HCT116 (cell line): ENCODE results near the gene GOLGA5. TPM values are rescaled to one million over a fixed set of nuclear protein-coding genes. Genes with fewer than 3 reads are reported as not detected.

Experiments
- ATAC-seq: fragments of 200-7000 bp; cut with Tn5 transposase; 2 replicates; pipeline ENCODE4 v1.9.1; 2020; ENCODE audit warnings: mild to moderate bottlenecking, moderate library complexity
- BruUV-seq: library from RNA; stranded (reverse); fragments of 400-500 nt; replicated peaks from 2 replicates; lab custom pipeline; 2021; lab: Mats Ljungman, UMichigan
- CTCF ChIA-PET: fragments of 300-600 bp; sonication (Branson Sonifier 250); formaldehyde crosslinking; loops from one replicate; lab custom pipeline; 2021; ENCODE audit warnings: antibody characterized with exemption; lab: Charles Lee
- POLR2A ChIA-PET: fragments of 300-600, 350-600 bp; sonication (Branson Sonifier 250); formaldehyde crosslinking; loops from one replicate; lab custom pipeline; 2021; ENCODE audit warnings: antibody characterized with exemption; lab: Charles Lee
- RAD21 ChIA-PET, 2 experiments: fragments of 300-600 bp; sonication (Branson Sonifier 250); formaldehyde crosslinking; loops; one replicate each; lab custom pipeline; 2023; ENCODE audit warnings: low total read pairs in 2 of 2; ENCODE audit not compliant: uncharacterized antibody in 2 of 2, unreplicated experiment in 2 of 2, low non-redundant PET in 1 of 2; lab: Charles Lee
- DNase-seq: peaks from one replicate; pipeline ENCODE4 v3.0.0-alpha.2; 2010; ENCODE audit warnings: low read depth, low spot score
- H2AFZ ChIP-seq: fragments of 200-600 bp; shearing (Covaris generic), sonication (generic); 2 replicates; pipeline ENCODE4 v1.6.1; 2017; ENCODE audit warnings: low read depth, mixed run types, mixed read lengths, antibody characterized with exemption, low read length; ENCODE audit not compliant: poor library complexity, severe bottlenecking
- H3K27ac ChIP-seq: 2 replicates; pipeline ENCODE4 v1.5.1; 2012; ENCODE audit warnings: low read depth, low read length
- H3K27me3 ChIP-seq: fragments of 200-600 bp; sonication (generic); 2 replicates; pipeline ENCODE4 v1.6.1; 2016; ENCODE audit warnings: mixed run types, low read length, mixed read lengths; ENCODE audit not compliant: insufficient read depth
- H3K36me3 ChIP-seq, 2 experiments: fragments of 200-500 bp in 1 of 2; fragments of 200-600 bp in 1 of 2; sonication (Bioruptor generic) in 1 of 2; sonication (generic) in 1 of 2; 2 replicates each; pipeline versions ENCODE4 v1.5.1 to v1.6.1; 2014 to 2016; ENCODE audit warnings: low read length in 2 of 2, inconsistent platforms in 1 of 2, mixed read lengths in 1 of 2, mixed run types in 1 of 2; ENCODE audit not compliant: insufficient read depth in 2 of 2, control insufficient read depth in 1 of 2
- H3K4me1 ChIP-seq, 2 experiments: fragments of 200-600 bp in 1 of 2; sonication (generic) in 1 of 2; 2 replicates each; pipeline versions ENCODE4 v1.5.1 to v1.6.1; 2012 to 2017; ENCODE audit warnings: low read length in 2 of 2, inconsistent platforms in 1 of 2, mild to moderate bottlenecking in 1 of 2, mixed read lengths in 1 of 2, mixed run types in 1 of 2, moderate library complexity in 1 of 2; ENCODE audit not compliant: insufficient read depth in 2 of 2, control insufficient read depth in 1 of 2
- H3K4me2 ChIP-seq: fragments of 200-600 bp; sonication (generic); 2 replicates; pipeline ENCODE4 v1.6.1; 2017; ENCODE audit warnings: mixed run types, low read length, mixed read lengths
- H3K4me3 ChIP-seq, 2 experiments: fragments of 200-600 bp in 1 of 2; sonication (generic) in 1 of 2; replicated peaks in 1 of 2; 2 replicates each; pipeline ENCODE4 v1.5.1; 2011 to 2016; ENCODE audit warnings: low read length in 2 of 2, control low read depth in 1 of 2, low read depth in 1 of 2, mild to moderate bottlenecking in 1 of 2, mixed read lengths in 1 of 2, mixed run types in 1 of 2
- H3K79me2 ChIP-seq: fragments of 200-600 bp; sonication (generic); 2 replicates; pipeline ENCODE4 v1.6.1; 2017; ENCODE audit warnings: mild to moderate bottlenecking, mixed run types, low read length, moderate library complexity, mixed read lengths; ENCODE audit not compliant: insufficient read depth
- H3K9ac ChIP-seq: fragments of 200-600 bp; sonication (generic); 2 replicates; pipeline ENCODE4 v1.6.1; 2016; ENCODE audit warnings: low read length, mixed read lengths
- H3K9me2 ChIP-seq: fragments of 200-600 bp; sonication (generic), shearing (Covaris generic); 2 replicates; pipeline ENCODE4 v1.6.1; 2017; ENCODE audit warnings: mixed run types, mild to moderate bottlenecking, moderate library complexity; ENCODE audit not compliant: insufficient read depth
- H3K9me3 ChIP-seq, 2 experiments: fragments of 200-500 bp in 1 of 2; fragments of 200-600 bp in 1 of 2; sonication (Bioruptor generic) in 1 of 2; sonication (generic) in 1 of 2; 2 replicates each; pipeline ENCODE4 v1.6.1; 2014 to 2017; ENCODE audit warnings: low read length in 2 of 2, mixed read lengths in 2 of 2, inconsistent platforms in 1 of 2, low read depth in 1 of 2, mild to moderate bottlenecking in 1 of 2, mixed run types in 1 of 2, moderate library complexity in 1 of 2; ENCODE audit not compliant: control insufficient read depth in 1 of 2, insufficient read depth in 1 of 2
- H4K20me1 ChIP-seq: fragments of 200-600 bp; sonication (generic), shearing (Covaris generic); 2 replicates; pipeline ENCODE4 v1.6.1; 2017; ENCODE audit warnings: mixed run types, mild to moderate bottlenecking, moderate library complexity; ENCODE audit not compliant: insufficient read depth
- CBX3 ChIP-seq: IDR thresholded peaks from 2 replicates; pipeline ENCODE4 v1.6.1; 2012; ENCODE audit warnings: low read depth
- CEBPB ChIP-seq: IDR thresholded peaks from 2 replicates; pipeline ENCODE4 v1.6.1; 2012; ENCODE audit warnings: low read depth
- EGR1 ChIP-seq: IDR thresholded peaks from 2 replicates; pipeline ENCODE4 v1.6.1; 2012; ENCODE audit warnings: low read depth
- ELF1 ChIP-seq: IDR thresholded peaks from 2 replicates; pipeline ENCODE4 v1.6.1; 2012; ENCODE audit warnings: low read depth, borderline replicate concordance
- JUND ChIP-seq: IDR thresholded peaks from 2 replicates; pipeline ENCODE4 v1.6.1; 2012
- MAX ChIP-seq: IDR thresholded peaks from 2 replicates; pipeline ENCODE4 v1.6.1; 2012
- POLR2A ChIP-seq: IDR thresholded peaks from 2 replicates; pipeline ENCODE4 v1.7.0; 2011; ENCODE audit warnings: borderline replicate concordance; ENCODE audit not compliant: insufficient read depth, insufficient read length; ENCODE audit errors: extremely low read depth
- POLR2AphosphoS5 ChIP-seq: IDR thresholded peaks from 2 replicates; pipeline ENCODE4 v1.6.1; 2011; ENCODE audit warnings: mild to moderate bottlenecking, low read depth, low read length, moderate library complexity
- RAD21 ChIP-seq: IDR thresholded peaks from 2 replicates; pipeline ENCODE4 v1.6.1; 2012; ENCODE audit warnings: low read depth, mild to moderate bottlenecking
- REST ChIP-seq: IDR thresholded peaks from 2 replicates; pipeline ENCODE4 v1.6.1; 2012; ENCODE audit warnings: low read depth
- SIN3A ChIP-seq: IDR thresholded peaks from 2 replicates; pipeline ENCODE4 v1.6.1; 2012; ENCODE audit warnings: low read depth
- SP1 ChIP-seq: IDR thresholded peaks from 2 replicates; pipeline ENCODE4 v1.6.1; 2012; ENCODE audit warnings: low read depth
- SRF ChIP-seq: IDR thresholded peaks from 2 replicates; pipeline ENCODE4 v1.6.1; 2012; ENCODE audit warnings: low read depth
- TCF7L2 ChIP-seq: IDR thresholded peaks from 2 replicates; pipeline ENCODE4 v1.7.0; 2011; ENCODE audit warnings: borderline replicate concordance, inconsistent platforms; ENCODE audit not compliant: insufficient read depth, insufficient read length; ENCODE audit errors: extremely low read depth
- ZBTB33 ChIP-seq: IDR thresholded peaks from 2 replicates; pipeline ENCODE4 v1.6.1; 2011; ENCODE audit warnings: mild to moderate bottlenecking, low read length, moderate library complexity; ENCODE audit not compliant: insufficient replicate concordance; ENCODE audit errors: extremely low read depth
- intact Hi-C: fragments of 100-400 bp; cut with micrococcal nuclease; formaldehyde crosslinking; loops from 2 replicates; pipeline ENCODE4 v1.10.0; 2022
- total RNA-seq: library from RNA; stranded (reverse); gene quantifications from one replicate; pipeline ENCODE4 v1.2.1, GENCODE V29; 2021; ENCODE audit not compliant: unreplicated experiment

GOLGA5 gene
- total RNA-seq, 1 experiment from 2014 or later: 24.4 TPM

- H3K4me3 ChIP-seq: no peak overlapping the region
- H3K9me3 ChIP-seq: no peaks in the 10 kb centered on the region
- H3K79me2 ChIP-seq: no peaks in the 10 kb centered on the region
- no peaks in the 10 kb centered on the region for H3K9me2 ChIP-seq
- H3K4me2 ChIP-seq: no peak overlapping the region
- H3K9ac ChIP-seq: no peak overlapping the region
- no peaks in the 10 kb centered on the region for H3K4me1 ChIP-seq
- no peak for TF ChIP-seq SRF
- no peak for TF ChIP-seq RAD21
- TF ChIP-seq REST: no peak
- BruUV-seq: no TSS peak
- intact Hi-C loops: no loop called here
- no peaks in the 10 kb centered on the region for H3K36me3 ChIP-seq
- CTCF ChIA-PET: no interaction called here
- DNase-seq: no peak
- H3K27me3 ChIP-seq: no peaks in the 10 kb centered on the region; the same call in 1 of the 2 replicates
- H3K27ac ChIP-seq: no peak overlapping the region
- POLR2A ChIA-PET: no interaction called here
- H2AFZ ChIP-seq: no peak overlapping the region
- no peaks in the 10 kb centered on the region for H4K20me1 ChIP-seq
- no peak for ATAC-seq
- RAD21 ChIA-PET: no interaction called here
Measured at GRCh38 chr14:92874962-92875661, 81.0 kb downstream of the GOLGA5 start.

GRCh38 chr14:92877757-92878431 lies 83.8 kb downstream of the GOLGA5 start:
- H4K20me1 ChIP-seq: no peaks in the 10 kb centered on the region
- RAD21 ChIA-PET: no interaction called here
- H3K27me3 ChIP-seq: no peaks in the 10 kb centered on the region; the same call in 1 of the 2 replicates
- no peak overlapping the region for H3K27ac ChIP-seq
- POLR2A ChIA-PET: no interaction called here
- H3K4me2 ChIP-seq: no peak overlapping the region
- H3K9ac ChIP-seq: no peak overlapping the region
- no peaks in the 10 kb centered on the region for H3K9me3 ChIP-seq
- intact Hi-C loops: no loop called here
- H3K9me2 ChIP-seq: no peaks in the 10 kb centered on the region
- no peaks in the 10 kb centered on the region; a peak in 2 of 4 replicates for H3K4me1 ChIP-seq
- no peak overlapping the region for H3K4me3 ChIP-seq
- no peaks in the 10 kb centered on the region for H3K36me3 ChIP-seq
- no TSS peak for BruUV-seq
- ATAC-seq: no peak
- H3K79me2 ChIP-seq: no peaks in the 10 kb centered on the region
- H2AFZ ChIP-seq: no peak overlapping the region
- CTCF ChIA-PET: no interaction called here
- no peak for DNase-seq
- no peak for TF ChIP-seq TCF7L2
- no peak for TF ChIP-seq POLR2AphosphoS5
- TF ChIP-seq CEBPB: no peak
- TF ChIP-seq ZBTB33: no peak
- no peak for TF ChIP-seq MAX
- no peak for TF ChIP-seq SP1
- no peak for TF ChIP-seq POLR2A
- no peak for TF ChIP-seq CBX3
- no peak for TF ChIP-seq JUND
- no peak for TF ChIP-seq ELF1
- no peak for TF ChIP-seq EGR1
- no peak for TF ChIP-seq SIN3A
